GM21619 (cell line): ENCODE measurements around the gene ADTRP.

ENCODE experiments used
- ATAC-seq: cut with Tn5 transposase; IDR thresholded peaks from one replicate; pipeline ENCODE4 v1.9.1; 2021; ENCODE audit not compliant: unreplicated experiment

ADTRP gene

GRCh38 chr6:11778648-11779328 lies at the start of gene ADTRP:
Gene ADTRP, minus strand, starts transcription at chr6:11778803. Its CDS starts 44 bp downstream, at chr6:11778759.
- ATAC-seq = no peak

- ATAC-seq = no peak
Observed at GRCh38 chr6:11826779-11827178, 48.2 kb upstream of the ADTRP start.

GRCh38 chr6:11824986-11825385 lies 46.4 kb upstream of the ADTRP start:
- ATAC-seq = peak; percentile 76

- no peak for ATAC-seq
Observed at GRCh38 chr6:11822346-11822745, 43.7 kb upstream of the ADTRP start.

- no peak for ATAC-seq
Observed at GRCh38 chr6:11821781-11822180, 43.2 kb upstream of the ADTRP start.

- no peak for ATAC-seq
Observed at GRCh38 chr6:11820821-11821220, 42.2 kb upstream of the ADTRP start.

- no peak for ATAC-seq
Observed at GRCh38 chr6:11819486-11819885, 40.9 kb upstream of the ADTRP start.

GRCh38 chr6:11815231-11815630 lies 36.6 kb upstream of the ADTRP start:
- no peak for ATAC-seq

- no peak for ATAC-seq
Observed at GRCh38 chr6:11814819-11815218, 36.2 kb upstream of the ADTRP start.

GRCh38 chr6:11814106-11814505 lies 35.5 kb upstream of the ADTRP start:
- ATAC-seq = no peak

GRCh38 chr6:11813606-11814005 lies 35.0 kb upstream of the ADTRP start:
- no peak for ATAC-seq

- ATAC-seq = no peak
Observed at GRCh38 chr6:11812951-11813350, 34.3 kb upstream of the ADTRP start.

GRCh38 chr6:11812439-11812838 lies 33.8 kb upstream of the ADTRP start:
- ATAC-seq = no peak

- no peak for ATAC-seq
Observed at GRCh38 chr6:11811644-11812264, 33.2 kb upstream of the ADTRP start.

GRCh38 chr6:11810854-11811643 lies 32.4 kb upstream of the ADTRP start:
- no peak for ATAC-seq

- ATAC-seq = no peak
Observed at GRCh38 chr6:11810039-11810541, 31.5 kb upstream of the ADTRP start.

- no peak for ATAC-seq
Observed at GRCh38 chr6:11808054-11808453, 29.5 kb upstream of the ADTRP start.

GRCh38 chr6:11806561-11807317 lies 28.1 kb upstream of the ADTRP start:
- no peak for ATAC-seq

- no peak for ATAC-seq
Observed at GRCh38 chr6:11805259-11806053, 26.9 kb upstream of the ADTRP start.

- no peak for ATAC-seq
Observed at GRCh38 chr6:11804701-11805100, 26.1 kb upstream of the ADTRP start.
